HepG2 (cell line): ENCODE results near the gene LYRM4. TPM values are rescaled to one million over a fixed set of nuclear protein-coding genes. Genes with fewer than 3 reads are reported as not detected.

Experiments used
- ARID3A ChIP-seq: IDR thresholded peaks from 2 replicates; pipeline ENCODE4 v1.6.1; 2012; ENCODE audit warnings: low read depth, low read length, improper control_type of control experiment
- GATAD2A ChIP-seq: IDR thresholded peaks from 2 replicates; pipeline ENCODE4 v1.6.1; 2016
- SP2 ChIP-seq: sonication (generic); formaldehyde crosslinking; IDR thresholded peaks from 2 replicates; pipeline ENCODE4 v1.5.1; 2020; ENCODE audit warnings: mild to moderate bottlenecking, missing genetic modification reagents
- SYNCRIP ChIP-seq: fragments of 200-400 bp; formaldehyde crosslinking; IDR thresholded peaks from 2 replicates; pipeline ENCODE4 v1.6.1; 2018; ENCODE audit warnings: mild to moderate bottlenecking, low read depth, low read length; ENCODE audit not compliant: insufficient read depth
- TBL1XR1 ChIP-seq: fragments of 150-350 bp; IDR thresholded peaks from 2 replicates; pipeline ENCODE4 v1.6.1; 2014; ENCODE audit warnings: borderline replicate concordance, low read length; ENCODE audit not compliant: partially characterized antibody
- ZBTB20 ChIP-seq: sonication (generic); formaldehyde crosslinking; IDR thresholded peaks from 2 replicates; pipeline ENCODE4 v1.8.1; 2023; ENCODE audit warnings: missing genetic modification reagents, low read depth, mild to moderate bottlenecking, borderline replicate concordance
- ZIK1 ChIP-seq: sonication (generic); formaldehyde crosslinking; IDR thresholded peaks from 2 replicates; pipeline ENCODE4 v1.5.0; 2020; ENCODE audit warnings: mild to moderate bottlenecking, low read depth, missing genetic modification reagents, borderline replicate concordance
- ZKSCAN5 ChIP-seq: sonication (generic); formaldehyde crosslinking; IDR thresholded peaks from 2 replicates; pipeline ENCODE4 v1.5.1; 2020; ENCODE audit warnings: mild to moderate bottlenecking, missing genetic modification reagents
- ZNF205 ChIP-seq: IDR thresholded peaks from 2 replicates; pipeline ENCODE4 v1.6.1; 2018; ENCODE audit warnings: missing biosample characterization, missing genetic modification reagents
- ZNF546 ChIP-seq: sonication (generic); formaldehyde crosslinking; conservative IDR thresholded peaks from 2 replicates; pipeline ENCODE4 v1.8.1; 2023; ENCODE audit warnings: mild to moderate bottlenecking, missing genetic modification reagents
- ZSCAN25 ChIP-seq: sonication (generic); formaldehyde crosslinking; IDR thresholded peaks from 2 replicates; pipeline ENCODE4 v1.8.0; 2022; ENCODE audit warnings: mild to moderate bottlenecking, missing genetic modification reagents
- polyA plus RNA-seq, 8 experiments: library from polyadenylated mRNA; depleted of rRNA in 3 of 8; stranded (reverse) in 7 of 8; unstranded in 1 of 8; fragments of >200 nt; fragmentation: Illumina TruSeq in 4 of 8; extraction: Trizol in 4 of 8; gene quantifications; 2 replicates each; pipeline versions ENCODE4 v1.2.1 to v1.2.3, GENCODE V29; 2011 to 2016; ENCODE audit warnings: low read depth in 4 of 8, missing spikeins in 1 of 8, mixed read lengths in 1 of 8; ENCODE audit not compliant: insufficient read depth in 1 of 8
- total RNA-seq, 5 experiments: library from RNA; depleted of rRNA; stranded (reverse); fragments of >200 nt; fragmentation: Illumina TruSeq; extraction: Trizol; gene quantifications; 2 replicates each; pipeline ENCODE4 v1.2.3, GENCODE V29; 2016; ENCODE audit warnings: low read depth in 1 of 5
- TF ChIP-seq, protein P1 (sequence below): sonication (generic); formaldehyde crosslinking; IDR thresholded peaks from 2 replicates; pipeline ENCODE4 v1.4.0; 2020; ENCODE audit warnings: missing genetic modification reagents, low read depth, mild to moderate bottlenecking, borderline replicate concordance
- TF ChIP-seq, protein P2 (sequence below): IDR thresholded peaks from 2 replicates; pipeline ENCODE4 v1.6.1; 2016; ENCODE audit warnings: low read depth, borderline replicate concordance
- TF ChIP-seq, protein P3 (sequence below): sonication (generic); formaldehyde crosslinking; IDR thresholded peaks from 2 replicates; pipeline ENCODE4 v1.4.0; 2020; ENCODE audit warnings: mild to moderate bottlenecking, missing genetic modification reagents
- TF ChIP-seq, protein P4 (sequence below), 2 experiments: sonication (generic) in 1 of 2; formaldehyde crosslinking in 1 of 2; IDR thresholded peaks; 2 replicates each; pipeline versions ENCODE4 v1.6.1 to v1.9.0; 2014 to 2022; ENCODE audit warnings: antibody characterized with exemption in 1 of 2, borderline replicate concordance in 1 of 2, inconsistent platforms in 1 of 2, low read depth in 1 of 2, missing genetic modification reagents in 1 of 2

Gene LYRM4
- total and polyA plus RNA-seq, 2 of the 13 experiments (the other 11 are each of a cell fraction or from before 2014, with no cell fraction given): 64.6 to 67.5 TPM

DNA sequence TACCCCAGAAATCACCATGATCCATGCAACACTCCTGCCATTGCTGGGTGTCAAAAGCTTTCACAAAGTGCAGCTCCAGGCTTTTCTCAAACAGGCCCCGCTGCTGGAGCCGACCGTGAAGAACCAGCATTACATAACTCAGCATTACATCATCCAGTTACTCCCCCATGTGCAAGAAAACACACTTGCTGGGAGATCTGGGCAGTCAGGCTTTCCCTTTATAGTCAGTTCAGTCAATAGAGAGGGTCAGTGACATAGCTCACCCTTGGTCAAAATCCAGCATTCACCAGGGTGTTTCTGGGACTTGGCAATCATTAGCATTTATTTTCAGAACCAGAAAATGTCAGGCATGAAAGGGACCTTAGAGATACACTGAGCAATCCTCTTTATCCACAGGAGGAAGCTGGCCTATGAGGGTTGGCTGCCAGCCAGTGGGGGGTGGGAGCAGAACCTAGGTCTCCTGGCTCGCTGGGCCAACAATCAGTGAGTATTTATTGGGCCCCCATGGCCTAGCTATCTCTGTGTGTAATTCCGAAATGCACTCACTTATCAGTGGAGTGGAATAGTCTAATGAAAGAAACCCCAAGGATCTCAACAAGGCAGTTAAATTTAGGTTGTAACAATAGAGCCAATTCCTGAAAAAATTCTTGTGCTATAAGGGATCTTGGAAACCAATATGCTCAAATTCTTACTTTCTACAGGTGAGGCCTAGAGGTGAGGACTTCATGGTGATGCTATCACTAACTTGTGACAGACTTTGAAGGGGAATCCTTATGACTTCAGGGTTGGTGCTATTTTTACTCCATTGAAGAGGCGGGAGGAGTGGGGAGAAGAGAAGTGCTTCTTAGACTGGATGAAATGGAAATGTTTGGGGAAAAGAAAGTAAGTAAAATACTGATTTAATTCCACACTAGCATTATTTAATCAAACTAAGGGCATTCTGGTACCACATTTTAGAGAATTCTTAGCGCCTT, 54.6 kb downstream of the LYRM4 start (continued):
- TF ChIP-seq, protein P1, sequence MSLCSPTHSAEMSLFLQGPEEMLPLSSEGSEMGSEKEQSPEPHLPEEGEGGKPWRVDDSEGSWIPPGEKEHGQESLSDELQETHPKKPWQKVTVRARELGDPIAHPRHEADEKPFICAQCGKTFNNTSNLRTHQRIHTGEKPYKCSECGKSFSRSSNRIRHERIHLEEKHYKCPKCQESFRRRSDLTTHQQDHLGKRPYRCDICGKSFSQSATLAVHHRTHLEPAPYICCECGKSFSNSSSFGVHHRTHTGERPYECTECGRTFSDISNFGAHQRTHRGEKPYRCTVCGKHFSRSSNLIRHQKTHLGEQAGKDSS (CRISPR knock-in tag): peak; percentile 75; the same call in 1 of the 2 replicates
- TF ChIP-seq ZIK1 (CRISPR knock-in tag) (no peak), ARID3A (peak; percentile 52; the same call in 1 of the 2 replicates), SYNCRIP (no peak), SP2 (CRISPR knock-in tag) (no peak), GATAD2A (CRISPR knock-in tag) (peak; percentile 97), ZKSCAN5 (CRISPR knock-in tag) (no peak), ZBTB20 (CRISPR knock-in tag) (peak; percentile 78; the same call in 1 of the 2 replicates), ZSCAN25 (peak; percentile 28; the same call in 1 of the 2 replicates), ZNF546 (CRISPR knock-in tag) (no peak), TBL1XR1 (peak; percentile 46), ZNF205 (CRISPR knock-in tag) (0 out of 2 replicates have a peak, but pooled peaks have one; percentile 36)
- TF ChIP-seq, protein P2, sequence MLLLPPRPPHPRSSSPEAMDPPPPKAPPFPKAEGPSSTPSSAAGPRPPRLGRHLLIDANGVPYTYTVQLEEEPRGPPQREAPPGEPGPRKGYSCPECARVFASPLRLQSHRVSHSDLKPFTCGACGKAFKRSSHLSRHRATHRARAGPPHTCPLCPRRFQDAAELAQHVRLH: peak; percentile 71; the same call in 1 of the 2 replicates
- TF ChIP-seq, protein P3, sequence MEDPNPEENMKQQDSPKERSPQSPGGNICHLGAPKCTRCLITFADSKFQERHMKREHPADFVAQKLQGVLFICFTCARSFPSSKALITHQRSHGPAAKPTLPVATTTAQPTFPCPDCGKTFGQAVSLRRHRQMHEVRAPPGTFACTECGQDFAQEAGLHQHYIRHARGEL: no peak
- TF ChIP-seq, protein P4, sequence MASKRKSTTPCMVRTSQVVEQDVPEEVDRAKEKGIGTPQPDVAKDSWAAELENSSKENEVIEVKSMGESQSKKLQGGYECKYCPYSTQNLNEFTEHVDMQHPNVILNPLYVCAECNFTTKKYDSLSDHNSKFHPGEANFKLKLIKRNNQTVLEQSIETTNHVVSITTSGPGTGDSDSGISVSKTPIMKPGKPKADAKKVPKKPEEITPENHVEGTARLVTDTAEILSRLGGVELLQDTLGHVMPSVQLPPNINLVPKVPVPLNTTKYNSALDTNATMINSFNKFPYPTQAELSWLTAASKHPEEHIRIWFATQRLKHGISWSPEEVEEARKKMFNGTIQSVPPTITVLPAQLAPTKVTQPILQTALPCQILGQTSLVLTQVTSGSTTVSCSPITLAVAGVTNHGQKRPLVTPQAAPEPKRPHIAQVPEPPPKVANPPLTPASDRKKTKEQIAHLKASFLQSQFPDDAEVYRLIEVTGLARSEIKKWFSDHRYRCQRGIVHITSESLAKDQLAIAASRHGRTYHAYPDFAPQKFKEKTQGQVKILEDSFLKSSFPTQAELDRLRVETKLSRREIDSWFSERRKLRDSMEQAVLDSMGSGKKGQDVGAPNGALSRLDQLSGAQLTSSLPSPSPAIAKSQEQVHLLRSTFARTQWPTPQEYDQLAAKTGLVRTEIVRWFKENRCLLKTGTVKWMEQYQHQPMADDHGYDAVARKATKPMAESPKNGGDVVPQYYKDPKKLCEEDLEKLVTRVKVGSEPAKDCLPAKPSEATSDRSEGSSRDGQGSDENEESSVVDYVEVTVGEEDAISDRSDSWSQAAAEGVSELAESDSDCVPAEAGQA (IDR thresholded peaks at IDR 0.05; ENCODE audit: low read depth): peak; percentile 74; the same call in 1 of the 2 replicates
- TF ChIP-seq, protein P4 (CRISPR knock-in tag; IDR thresholded peaks at IDR 0.05; ENCODE audit: borderline replicate concordance): no peak
